Neural progenitor cell (in vitro differentiated cells): ENCODE results near the gene PPP2R5D.

Experiments
- CTCF ChIP-seq: fragments of 200-600 bp; sonication (generic); IDR thresholded peaks from 2 replicates; pipeline ENCODE4 v1.5.1; 2017; ENCODE audit warnings: antibody characterized with exemption, mild to moderate bottlenecking
- EZH2phosphoT487 ChIP-seq: fragments of 200-600 bp; sonication (generic); IDR thresholded peaks from 2 replicates; pipeline ENCODE4 v1.6.1; 2017; ENCODE audit warnings: antibody characterized with exemption

- no peak for TF ChIP-seq CTCF
- no peak for TF ChIP-seq EZH2phosphoT487
Observed at GRCh38 chr6:42979523-42980177, 4.7 kb upstream of the PPP2R5D start.
